NCI-H2227 (cell line): ENCODE data around the gene HDAC10.

ENCODE experiments used
- DNase-seq: peaks from one replicate; lab custom pipeline; 2025; ENCODE audit not compliant: unreplicated experiment; lab: John Stamatoyannopoulos, UW

Gene HDAC10

DNA sequence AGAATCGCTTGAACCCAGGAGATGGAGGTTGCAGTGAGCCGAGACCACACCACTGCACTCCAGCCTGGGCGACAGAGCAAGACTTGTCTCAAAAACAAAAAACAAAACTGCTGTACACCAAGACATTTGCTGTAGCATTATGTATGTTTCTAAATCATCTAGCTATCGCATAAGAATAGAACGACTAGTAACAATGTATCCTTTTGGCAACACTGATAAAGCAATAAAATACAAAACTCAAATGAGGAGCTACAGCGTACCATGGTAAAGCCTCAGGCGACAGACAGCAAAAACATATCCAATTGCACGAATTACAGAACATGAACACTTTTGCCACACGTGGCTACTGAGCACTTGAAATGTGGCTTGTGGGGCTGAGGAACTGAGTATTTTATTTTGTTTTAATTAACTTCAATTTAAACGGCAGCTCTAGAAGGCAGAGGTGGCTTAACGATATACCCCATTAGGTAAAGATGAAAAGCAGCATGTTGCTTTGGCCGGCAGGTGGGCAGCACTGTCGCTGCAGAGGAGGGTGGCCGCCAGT is 8.6 kb downstream of the HDAC10 start:
- no peak for DNase-seq

DNA sequence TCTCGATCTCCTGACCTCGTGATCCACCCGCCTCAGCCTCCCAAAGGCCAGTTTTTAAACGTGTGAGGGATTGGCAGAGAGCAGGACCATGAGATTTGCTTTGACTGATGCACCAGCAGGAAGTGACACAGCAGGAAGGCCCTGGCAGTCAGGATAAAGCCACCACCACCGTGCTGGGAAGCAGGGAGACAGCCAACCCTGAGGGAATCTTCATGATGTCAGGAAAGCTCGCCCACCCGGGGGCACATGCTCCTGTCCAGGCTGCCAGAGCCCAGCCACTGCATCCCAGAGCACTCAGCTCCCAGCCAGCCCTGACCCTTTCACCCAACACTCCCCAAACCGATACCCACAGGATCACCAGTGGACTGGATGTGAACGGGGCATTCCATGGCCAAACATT is 12.3 kb downstream of the HDAC10 start:
- no peak for DNase-seq

GRCh38 chr22:50236731-50237409 is 14.2 kb downstream of the HDAC10 start:
- peak; percentile 26 for DNase-seq

- no peak for DNase-seq
These were observed 17.8 kb downstream of the HDAC10 start for GRCh38 chr22:50233223-50233622.

DNA sequence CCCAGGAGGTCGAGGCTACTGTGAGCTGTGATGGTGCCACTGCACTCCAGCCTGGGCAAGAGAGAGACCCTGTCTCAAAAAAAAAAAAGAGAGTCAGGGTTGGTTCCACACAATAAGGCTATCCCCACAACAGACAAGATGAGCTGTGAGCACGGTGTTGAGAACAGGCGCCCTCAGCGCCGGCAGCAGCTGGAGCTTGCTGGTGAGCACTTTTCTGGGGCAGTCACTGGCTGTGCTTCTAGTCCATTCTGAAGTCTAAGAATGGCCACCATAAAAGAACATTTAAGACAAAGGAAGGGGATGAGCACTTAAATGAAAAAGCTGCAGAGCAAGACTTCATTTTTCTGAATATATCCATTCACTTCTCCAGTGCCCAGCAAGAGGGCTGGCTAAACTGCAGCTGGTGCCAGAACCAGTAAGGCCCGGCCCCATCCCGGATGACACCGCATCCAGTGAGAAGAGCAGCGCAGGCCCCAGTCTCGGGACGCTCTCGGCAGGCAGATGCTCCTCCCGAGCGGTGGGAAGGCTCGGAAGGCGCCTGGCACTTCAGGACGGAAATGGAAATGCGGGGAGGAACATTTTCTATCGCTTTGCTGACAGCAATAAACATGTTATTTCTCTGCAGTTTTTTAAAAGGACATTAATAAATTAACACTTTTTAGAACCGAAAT is 18.4 kb downstream of the HDAC10 start:
- DNase-seq, result no peak

DNA sequence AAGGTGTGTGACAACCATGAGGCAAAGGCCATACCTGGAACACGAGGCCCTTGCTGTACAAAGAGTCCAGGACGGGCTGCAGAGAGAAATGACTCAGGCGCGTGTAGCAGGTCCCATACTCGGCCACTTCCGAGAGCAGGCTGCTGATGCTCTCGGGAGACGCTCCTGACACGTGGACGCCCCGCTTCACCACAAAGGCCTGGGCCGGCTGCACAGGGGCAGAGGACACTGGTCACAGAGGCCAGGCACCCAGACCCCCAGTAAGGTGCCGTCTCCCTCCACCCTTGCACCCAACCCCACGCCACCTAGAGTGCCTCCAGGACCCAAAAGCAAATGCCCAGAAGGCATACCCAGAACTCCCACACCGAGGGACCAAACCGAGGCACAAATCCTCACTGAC is 21.7 kb downstream of the HDAC10 start:
- DNase-seq, result no peak

GRCh38 chr22:50228366-50228765 is 22.7 kb downstream of the HDAC10 start:
- DNase-seq, result no peak

- DNase-seq, result no peak
These were observed 23.4 kb downstream of the HDAC10 start for GRCh38 chr22:50227579-50228215.

DNA sequence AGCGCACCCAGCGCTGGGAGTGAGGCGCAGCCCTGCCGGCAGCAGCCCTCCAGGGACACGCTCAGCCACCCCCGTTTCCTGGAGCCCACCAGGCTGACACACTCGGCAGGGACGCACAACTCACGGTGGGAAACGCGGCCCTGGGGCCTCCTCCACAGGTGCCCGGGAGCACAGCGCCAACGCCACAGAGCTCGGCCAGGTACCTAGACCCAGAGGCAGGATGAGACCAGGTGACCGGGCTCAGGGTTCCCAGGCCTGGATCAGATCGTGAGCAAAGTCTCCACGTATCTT is 24.2 kb downstream of the HDAC10 start:
- DNase-seq, result no peak

- no peak for DNase-seq
These were observed 24.8 kb downstream of the HDAC10 start for GRCh38 chr22:50226063-50226874.

- no peak for DNase-seq
These were observed 25.7 kb downstream of the HDAC10 start for GRCh38 chr22:50225200-50225969.

GRCh38 chr22:50224071-50224470 is 27.0 kb downstream of the HDAC10 start:
- DNase-seq, result no peak

DNA sequence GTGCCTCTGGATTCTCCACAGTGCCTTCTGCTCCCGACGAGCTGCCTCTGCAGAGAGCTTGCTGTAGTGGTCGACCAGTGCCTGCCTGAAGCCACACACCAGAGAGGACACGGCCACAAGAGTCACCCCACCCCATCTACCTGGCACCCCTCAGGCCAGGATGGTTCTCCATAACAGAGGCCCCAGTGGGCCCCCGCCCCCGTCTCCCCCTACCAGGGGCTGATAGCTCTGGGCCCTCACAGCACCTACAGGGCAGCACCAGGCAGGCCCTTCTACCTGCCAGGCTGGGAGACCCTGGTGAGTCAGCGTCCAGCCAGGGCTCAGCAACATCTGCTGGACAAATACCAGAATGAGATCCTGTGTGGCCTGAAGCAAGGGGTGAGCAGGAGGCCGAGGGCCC is 28.6 kb downstream of the HDAC10 start:
- DNase-seq, result no peak

GRCh38 chr22:50221410-50222300 is 29.4 kb downstream of the HDAC10 start:
- DNase-seq, result no peak

DNA sequence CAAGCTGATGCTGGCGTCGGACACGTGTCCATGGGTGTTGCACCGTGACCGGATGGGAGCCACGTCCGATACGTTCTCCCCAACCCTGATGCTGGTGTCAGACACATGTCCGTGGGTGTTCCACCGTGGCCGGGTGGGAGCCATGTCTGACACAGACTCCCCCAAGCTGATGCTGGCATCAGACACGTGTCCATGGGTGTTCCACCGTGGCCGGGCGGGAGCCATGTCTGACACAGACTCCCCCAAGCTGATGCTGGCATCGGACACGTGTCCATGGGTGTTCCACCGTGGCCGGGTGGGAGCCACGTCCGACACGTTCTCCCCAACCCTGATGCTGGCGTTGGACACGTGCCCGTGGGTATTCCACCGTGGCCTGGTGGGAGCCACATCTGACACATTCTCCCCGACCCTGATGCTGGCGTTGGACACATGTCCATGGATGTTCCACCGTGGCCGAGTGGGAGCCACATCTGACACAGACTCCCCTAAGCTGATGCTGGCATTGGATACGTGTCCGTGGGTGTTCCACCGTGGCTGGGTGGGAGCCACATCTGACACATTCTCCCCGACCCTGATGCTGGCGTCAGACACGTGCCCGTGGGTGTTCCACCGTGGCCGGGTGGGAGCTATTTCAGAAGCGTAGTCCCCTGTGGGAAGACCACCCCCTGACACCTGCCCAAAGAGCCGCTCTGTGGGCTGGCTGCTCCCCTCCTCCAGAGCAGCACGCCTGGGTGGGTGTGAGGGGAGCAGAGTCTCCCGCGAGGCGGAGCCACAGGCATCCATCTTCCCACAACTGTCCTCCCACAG is 30.3 kb downstream of the HDAC10 start:
- DNase-seq, result no peak

GRCh38 chr22:50219800-50220602 is 31.1 kb downstream of the HDAC10 start:
- no peak for DNase-seq

- DNase-seq, result peak; percentile 24
These were observed 31.9 kb downstream of the HDAC10 start for GRCh38 chr22:50218996-50219727.
